Glutamatergic neuron (in vitro differentiated cells): ENCODE measurements around the gene CCDC141. TPM values are rescaled to one million over a fixed set of nuclear protein-coding genes. Genes with fewer than 3 reads are reported as not detected.

Experiments
- DNase-seq: peaks from one replicate; pipeline ENCODE4 v3.0.0; 2022
- H3K27ac Mint-ChIP-seq: one replicate; pipeline ENCODE4 v1.8.0; 2020; ENCODE audit warnings: mild to moderate bottlenecking, mixed read lengths, inconsistent platforms; ENCODE audit not compliant: unreplicated experiment
- H3K27me3 Mint-ChIP-seq: one replicate; pipeline ENCODE4 v1.8.0; 2020; ENCODE audit warnings: mild to moderate bottlenecking, moderate library complexity, mixed read lengths, inconsistent platforms; ENCODE audit not compliant: unreplicated experiment
- H3K36me3 Mint-ChIP-seq: one replicate; pipeline ENCODE4 v1.8.0; 2020; ENCODE audit warnings: mild to moderate bottlenecking, mixed read lengths, inconsistent platforms; ENCODE audit not compliant: unreplicated experiment
- H3K4me1 Mint-ChIP-seq: one replicate; pipeline ENCODE4 v1.8.0; 2020; ENCODE audit warnings: mild to moderate bottlenecking, low read depth, mixed read lengths, inconsistent platforms; ENCODE audit not compliant: unreplicated experiment
- H3K4me3 Mint-ChIP-seq: one replicate; pipeline ENCODE4 v1.8.0; 2020; ENCODE audit warnings: mild to moderate bottlenecking, mixed read lengths, inconsistent platforms; ENCODE audit not compliant: unreplicated experiment
- H3K9me3 Mint-ChIP-seq: one replicate; pipeline ENCODE4 v1.8.0; 2020; ENCODE audit warnings: mild to moderate bottlenecking, moderate library complexity, mixed read lengths, inconsistent platforms; ENCODE audit not compliant: unreplicated experiment
- total RNA-seq: library from RNA; stranded (reverse); fragmentation: NEBNext Ultra II Directional; extraction: Animal tissue kit (Norgen Biotek cat#: 25700); gene quantifications from one replicate; pipeline ENCODE4 v1.2.1, GENCODE V29; 2021; ENCODE audit not compliant: unreplicated experiment
- TF ChIP-seq, protein P1 (sequence below): fragments of 200-600 bp; sonication (generic); IDR thresholded peaks from one replicate; pipeline ENCODE4 v1.5.0; 2021; ENCODE audit not compliant: partially characterized antibody, unreplicated experiment

The CCDC141 gene
- total RNA-seq, 1 donor from 2014 or later, result 0.51 TPM

DNA sequence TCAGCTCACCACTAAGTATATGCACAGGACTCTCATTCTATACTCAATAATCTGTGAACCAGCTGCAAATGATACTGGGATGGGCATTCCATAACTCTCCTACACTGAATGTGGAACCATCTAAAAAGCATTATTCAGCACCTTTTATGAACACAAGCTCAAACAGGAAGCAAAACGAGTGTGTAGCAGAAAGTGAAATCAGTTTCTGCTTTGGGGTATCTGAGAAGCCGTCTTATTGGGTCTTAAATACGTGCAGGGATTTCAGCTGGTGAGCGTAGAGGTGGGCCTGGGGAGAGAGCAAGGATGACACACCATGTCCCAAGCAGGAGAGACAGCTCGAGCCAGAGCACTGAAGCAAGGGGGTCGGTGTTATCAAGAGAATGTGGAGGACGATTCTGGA is 122.8 kb downstream of the CCDC141 start:
- Mint-ChIP-seq H3K27me3 (no peaks in the 10 kb centered on the region), H3K9me3 (peaks cover 1% of the 10 kb centered on the region), H3K27ac (no peak overlapping the region), H3K4me1 (no peaks in the 10 kb centered on the region), H3K36me3 (no peaks in the 10 kb centered on the region), H3K4me3 (no peak overlapping the region)
- TF ChIP-seq, protein P1, sequence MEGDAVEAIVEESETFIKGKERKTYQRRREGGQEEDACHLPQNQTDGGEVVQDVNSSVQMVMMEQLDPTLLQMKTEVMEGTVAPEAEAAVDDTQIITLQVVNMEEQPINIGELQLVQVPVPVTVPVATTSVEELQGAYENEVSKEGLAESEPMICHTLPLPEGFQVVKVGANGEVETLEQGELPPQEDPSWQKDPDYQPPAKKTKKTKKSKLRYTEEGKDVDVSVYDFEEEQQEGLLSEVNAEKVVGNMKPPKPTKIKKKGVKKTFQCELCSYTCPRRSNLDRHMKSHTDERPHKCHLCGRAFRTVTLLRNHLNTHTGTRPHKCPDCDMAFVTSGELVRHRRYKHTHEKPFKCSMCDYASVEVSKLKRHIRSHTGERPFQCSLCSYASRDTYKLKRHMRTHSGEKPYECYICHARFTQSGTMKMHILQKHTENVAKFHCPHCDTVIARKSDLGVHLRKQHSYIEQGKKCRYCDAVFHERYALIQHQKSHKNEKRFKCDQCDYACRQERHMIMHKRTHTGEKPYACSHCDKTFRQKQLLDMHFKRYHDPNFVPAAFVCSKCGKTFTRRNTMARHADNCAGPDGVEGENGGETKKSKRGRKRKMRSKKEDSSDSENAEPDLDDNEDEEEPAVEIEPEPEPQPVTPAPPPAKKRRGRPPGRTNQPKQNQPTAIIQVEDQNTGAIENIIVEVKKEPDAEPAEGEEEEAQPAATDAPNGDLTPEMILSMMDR, result no peak
- DNase-seq, result no peak

DNA sequence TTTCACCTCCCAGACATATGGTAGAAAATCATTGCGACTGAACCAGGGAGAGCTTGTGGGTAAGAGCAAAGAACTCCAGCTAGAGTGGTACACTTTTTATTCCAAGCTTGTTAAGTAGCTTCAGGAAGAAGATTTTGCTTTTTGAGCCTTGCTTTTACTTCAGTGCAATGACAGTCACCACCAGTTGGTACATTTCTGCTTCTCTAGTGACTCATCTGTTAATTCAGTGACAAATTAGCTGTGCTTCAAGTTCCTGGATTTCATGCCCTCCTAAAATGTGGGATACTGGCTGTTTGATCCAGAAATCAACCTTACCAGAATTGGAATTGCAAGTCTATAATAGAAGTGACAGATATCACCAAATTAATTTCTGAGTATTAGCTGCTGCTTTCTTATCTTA is 125.1 kb downstream of the CCDC141 start:
- Mint-ChIP-seq H3K36me3 (no peaks in the 10 kb centered on the region), H3K9me3 (peaks cover 1% of the 10 kb centered on the region), H3K27ac (no peak overlapping the region), H3K27me3 (no peaks in the 10 kb centered on the region), H3K4me1 (peaks cover 6% of the 10 kb centered on the region), H3K4me3 (no peak overlapping the region)
- TF ChIP-seq, protein P1, result no peak
- DNase-seq, result no peak

DNA sequence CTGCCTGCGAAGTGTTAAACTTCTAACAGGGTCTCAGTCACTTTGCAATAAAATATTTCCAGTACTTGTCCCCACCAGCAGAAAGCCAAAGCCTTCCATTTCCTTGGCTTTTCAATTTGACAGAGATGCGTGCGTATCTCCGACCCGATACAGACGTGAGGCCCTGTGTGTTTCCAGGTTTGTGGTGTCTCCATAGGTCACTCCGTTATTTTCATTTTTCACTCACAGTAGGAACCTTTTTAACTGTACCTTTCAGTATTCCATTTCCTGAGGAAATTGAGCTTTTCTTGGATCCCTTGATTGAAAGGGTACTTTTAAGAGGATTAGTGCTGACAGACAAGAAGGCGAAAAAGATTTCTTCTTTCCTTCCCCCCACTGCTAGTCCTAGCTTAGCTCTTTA is 126.4 kb downstream of the CCDC141 start:
- H3K36me3 Mint-ChIP-seq, result no peaks in the 10 kb centered on the region
- no peak overlapping the region for H3K4me3 Mint-ChIP-seq
- H3K9me3 Mint-ChIP-seq, result peaks cover 1% of the 10 kb centered on the region

DNA sequence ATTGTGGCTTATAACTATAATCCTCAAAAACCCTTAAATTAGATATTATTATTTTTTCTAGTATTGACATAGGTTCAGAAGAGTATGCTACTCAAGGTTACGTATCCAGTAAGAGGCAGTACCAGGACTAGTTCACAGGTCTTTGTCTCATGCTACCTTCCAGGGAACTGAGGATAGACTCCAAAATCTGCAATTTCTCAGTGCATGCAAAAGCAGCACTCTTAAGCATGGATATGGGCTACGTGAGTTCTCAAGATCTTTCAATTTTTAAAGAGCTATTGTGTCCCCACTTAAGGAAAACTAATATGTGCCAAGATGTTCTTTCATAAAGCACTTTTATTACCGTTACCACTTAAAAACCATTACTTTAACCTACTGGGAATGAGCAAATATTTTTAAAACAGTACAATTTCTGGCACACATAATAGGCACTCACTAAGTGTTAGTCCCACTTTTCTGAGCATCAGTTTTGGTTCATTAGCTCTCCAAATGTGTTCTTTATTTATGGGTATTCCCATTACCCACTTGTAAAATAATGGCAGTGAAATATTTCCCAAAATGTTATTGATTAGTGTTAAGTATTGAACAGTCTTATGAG is 128.9 kb downstream of the CCDC141 start:
- Mint-ChIP-seq H3K9me3 (no peaks in the 10 kb centered on the region), H3K4me1 (peaks cover 6% of the 10 kb centered on the region), H3K27ac (no peak overlapping the region), H3K36me3 (no peaks in the 10 kb centered on the region), H3K27me3 (peaks cover 2% of the 10 kb centered on the region), H3K4me3 (no peak overlapping the region)
- TF ChIP-seq, protein P1, result no peak
- DNase-seq, result no peak

More for the DNA sequence above, 126.4 kb downstream of the CCDC141 start:
- no peaks in the 10 kb centered on the region for H3K27me3 Mint-ChIP-seq
- H3K27ac Mint-ChIP-seq, result no peak overlapping the region
- no peak for DNase-seq
- H3K4me1 Mint-ChIP-seq, result peaks cover 6% of the 10 kb centered on the region
- TF ChIP-seq, protein P1, result no peak

DNA sequence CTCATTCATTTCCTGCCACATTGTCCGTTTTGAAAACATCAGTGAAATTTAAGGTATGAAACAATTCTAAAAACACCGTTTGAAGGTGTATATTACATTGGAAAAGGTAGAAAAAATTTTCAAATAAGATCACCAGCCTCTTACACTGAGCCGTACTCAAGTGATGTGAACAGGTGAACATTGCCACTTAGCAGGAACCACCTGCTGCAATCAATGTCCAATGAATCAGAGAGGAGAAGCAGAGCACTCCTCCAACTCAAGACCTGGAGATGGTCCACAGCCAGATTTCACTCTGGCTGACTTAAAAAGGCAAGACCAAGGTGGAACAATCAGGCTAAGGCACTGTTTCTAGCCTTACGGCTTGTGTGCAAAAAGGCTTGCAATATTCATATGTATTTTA is 132.4 kb downstream of the CCDC141 start:
- TF ChIP-seq, protein P1, result no peak
- Mint-ChIP-seq H3K36me3 (no peaks in the 10 kb centered on the region), H3K27me3 (peaks cover 4% of the 10 kb centered on the region), H3K9me3 (no peaks in the 10 kb centered on the region), H3K4me3 (no peak overlapping the region), H3K27ac (no peak overlapping the region), H3K4me1 (peaks cover 14% of the 10 kb centered on the region)
- DNase-seq, result no peak
